Measurements from ENCODE around the gene GMPR2.

GMPR2 gene

GRCh38 chr14:24270537-24271133, 37.9 kb downstream of the GMPR2 start:
- no peak for DNase-seq

- peak; percentile 74 for DNase-seq
These were observed 38.6 kb downstream of the GMPR2 start, which contains the start of gene RABGGTA for GRCh38 chr14:24271134-24271833. Gene RABGGTA, minus strand, starts transcription at chr14:24271597. Its CDS starts 482 bp downstream, at chr14:24271115.

DNA sequence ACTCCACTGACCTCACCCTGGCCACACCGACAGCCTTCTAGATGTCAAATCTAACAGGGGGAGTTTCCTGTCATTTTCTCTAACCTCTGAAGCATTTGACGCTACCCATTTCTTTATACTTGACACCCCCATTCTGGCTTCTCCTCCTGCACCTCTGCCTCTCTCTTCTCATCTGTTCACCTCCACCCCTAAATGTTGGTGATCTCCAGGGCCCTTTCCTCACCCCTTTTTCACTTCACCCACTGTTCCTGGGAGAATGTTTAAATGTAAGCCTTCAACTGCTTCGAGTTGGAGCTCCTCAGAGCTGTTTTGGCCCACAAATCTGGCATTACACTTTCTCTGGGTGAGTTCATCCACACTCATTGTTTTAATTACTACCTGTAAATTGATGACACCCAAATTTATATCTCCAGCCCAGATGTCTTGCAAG, 39.1 kb downstream of the GMPR2 start:
- no peak for DNase-seq

GRCh38 chr14:24272467-24272866, 39.7 kb downstream of the GMPR2 start:
- no peak for DNase-seq

DNA sequence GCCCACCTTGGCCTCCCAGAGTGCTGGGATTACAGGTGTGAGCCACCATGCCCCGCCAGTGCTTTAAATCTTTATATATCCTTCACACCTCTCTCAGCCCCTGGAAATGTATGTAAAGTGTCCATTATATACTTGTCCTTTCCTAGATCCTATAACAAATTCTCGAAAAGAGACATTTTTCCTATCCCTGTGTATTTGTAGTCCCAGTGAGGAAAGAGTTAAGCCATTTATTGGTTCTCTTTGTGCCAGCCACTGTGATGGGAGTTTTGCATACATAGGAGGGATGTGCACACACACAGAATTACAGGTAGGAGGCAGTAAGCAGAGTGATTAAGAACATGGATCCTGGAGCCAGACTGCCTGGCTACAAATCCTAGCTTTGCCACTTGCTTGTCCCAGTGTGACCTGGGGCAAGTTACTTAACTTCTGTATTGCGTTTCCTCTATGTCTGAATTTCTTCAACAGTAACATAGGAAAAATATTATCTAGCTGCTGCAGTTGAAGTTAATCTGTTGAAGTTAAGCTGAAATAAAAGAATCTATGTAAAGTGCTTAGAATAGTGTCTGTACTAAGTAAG, 40.8 kb downstream of the GMPR2 start:
- no peak for DNase-seq

DNA sequence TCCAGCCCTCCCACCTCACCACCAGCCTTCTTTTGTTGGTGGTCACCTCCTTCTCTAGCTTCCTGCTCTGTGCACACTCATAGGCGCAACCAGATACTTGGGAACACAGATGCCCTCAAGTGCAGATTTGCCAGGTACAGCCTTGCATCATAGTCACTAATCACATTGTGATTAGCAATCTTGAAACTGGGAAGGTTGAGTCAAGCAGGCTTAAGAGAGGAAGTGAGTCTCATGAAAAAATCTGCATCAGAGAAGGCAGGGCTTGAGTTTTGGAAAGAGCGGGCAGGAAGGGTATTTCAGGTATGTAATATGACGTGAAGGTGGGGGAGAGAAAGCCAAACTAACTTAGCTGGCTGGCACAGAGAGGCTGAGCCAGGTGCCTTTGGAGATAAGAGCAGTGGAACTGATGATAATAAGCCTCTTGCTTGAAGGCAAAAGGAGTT, 41.4 kb downstream of the GMPR2 start:
- DNase-seq, result no peak

DNA sequence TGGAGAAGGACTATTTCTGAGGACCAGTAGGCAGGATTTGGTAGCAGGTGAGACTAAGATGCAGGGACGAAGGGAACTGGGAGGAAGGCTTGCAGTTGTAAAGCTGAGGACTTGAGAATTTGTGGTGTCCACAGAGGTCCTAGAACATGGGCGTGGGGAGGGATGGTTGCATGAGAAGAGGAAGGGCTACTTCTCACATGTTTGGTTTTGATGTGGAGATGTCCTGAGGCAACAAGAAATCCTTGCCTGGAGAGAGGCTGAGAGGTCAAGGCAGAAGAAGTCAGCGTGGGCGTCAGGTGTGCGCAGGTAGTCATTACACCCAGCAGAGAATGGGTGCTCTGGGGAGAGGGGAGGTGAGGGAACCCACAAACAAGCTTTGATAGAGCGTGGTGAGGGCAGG, 44.3 kb downstream of the GMPR2 start:
- DNase-seq, result no peak

GRCh38 chr14:24277606-24278321, 45.0 kb downstream of the GMPR2 start:
- no peak for DNase-seq

DNA sequence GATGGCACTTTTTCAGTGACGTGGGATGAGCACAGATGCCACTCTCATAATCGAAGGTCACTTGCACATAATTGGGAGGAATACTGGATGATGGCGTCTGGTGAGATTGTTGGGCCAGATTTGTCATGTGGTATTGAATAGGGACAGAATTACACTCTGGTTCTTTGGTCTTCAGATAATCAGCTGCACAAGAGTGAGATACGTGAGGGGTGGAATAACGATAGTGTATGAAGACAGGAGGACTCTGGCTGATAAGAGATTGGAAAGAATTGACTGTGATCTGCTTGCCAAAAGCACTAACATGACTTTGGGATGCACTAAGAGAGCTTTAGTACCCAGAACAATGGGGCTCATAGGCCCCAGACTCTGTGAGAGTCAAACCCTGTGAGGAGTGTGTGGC, 45.7 kb downstream of the GMPR2 start:
- DNase-seq, result no peak

DNA sequence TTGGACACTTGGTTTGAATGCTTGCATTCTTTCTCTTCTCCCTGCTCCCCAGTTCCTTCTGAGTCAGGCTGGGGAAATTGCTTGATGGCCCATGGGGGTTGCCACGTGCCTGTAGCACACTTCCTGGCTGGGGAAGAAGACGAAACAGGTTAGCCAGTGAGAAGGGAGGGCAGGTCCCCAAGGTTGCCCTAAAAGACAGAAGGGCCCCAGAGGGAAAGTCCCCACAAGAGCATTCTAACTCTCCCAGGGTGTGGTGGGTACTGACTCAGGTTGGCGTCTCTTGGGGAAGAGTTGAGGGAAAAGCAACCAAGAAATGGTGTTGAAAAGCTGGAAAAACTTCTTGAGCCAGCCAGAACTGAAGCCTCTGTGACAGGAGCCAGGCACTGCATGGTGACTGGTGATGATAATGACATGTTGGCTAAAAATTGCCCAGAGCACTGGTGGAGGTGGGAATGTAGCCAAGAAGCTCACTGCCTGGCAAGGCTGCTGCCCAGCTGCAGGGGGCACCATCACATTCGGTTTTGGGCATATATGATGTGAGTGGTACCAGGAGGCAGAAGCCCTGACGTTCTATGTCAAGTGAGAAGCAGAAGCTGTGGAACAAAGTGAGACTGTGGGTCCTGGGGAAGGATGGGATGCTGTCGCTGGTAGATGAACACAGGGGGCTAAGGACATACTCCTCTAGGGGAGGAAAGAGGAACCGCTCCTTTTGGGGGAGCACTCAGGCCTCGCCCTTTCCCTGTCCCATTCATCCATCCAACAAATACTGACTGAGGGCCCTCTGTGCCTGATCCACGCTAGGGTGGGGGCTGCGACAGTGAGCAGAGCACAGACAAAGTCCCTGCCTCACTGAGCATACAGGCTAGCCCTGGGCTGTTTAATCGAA, 46.8 kb downstream of the GMPR2 start:
- DNase-seq, result no peak

DNA sequence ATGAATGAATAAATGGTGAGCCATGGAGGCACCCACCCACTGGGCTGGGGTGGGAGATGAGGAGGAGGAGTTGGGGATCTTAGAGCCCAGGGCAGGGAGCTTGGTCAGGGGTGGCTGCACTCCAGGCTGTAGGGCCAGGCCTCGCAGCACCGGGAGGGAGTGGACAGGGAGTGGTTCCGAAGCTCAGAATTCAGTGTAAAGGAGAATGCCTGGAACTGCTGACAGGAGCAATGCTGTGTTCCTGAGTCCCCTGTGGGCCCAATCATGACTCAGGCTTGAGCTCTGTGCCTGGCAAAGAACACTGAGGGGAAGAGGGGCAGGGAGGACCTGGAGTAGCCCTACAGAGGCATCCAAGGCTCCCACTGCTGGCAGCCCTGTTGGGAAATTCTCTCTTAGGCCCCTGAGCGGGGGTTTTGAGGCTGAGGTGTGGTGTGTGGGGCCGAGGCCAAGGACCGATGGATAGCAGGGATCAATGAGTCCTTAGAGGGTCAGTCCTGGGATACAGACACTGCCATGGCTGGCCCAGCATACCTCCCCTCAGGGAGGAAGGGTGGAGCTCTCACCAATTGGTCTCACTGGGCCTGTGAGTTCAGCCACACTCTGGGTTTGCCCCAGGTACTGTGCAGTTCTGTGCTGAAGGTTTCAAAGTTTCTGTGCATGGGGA, 48.2 kb downstream of the GMPR2 start:
- DNase-seq, result no peak

GRCh38 chr14:24281636-24282035, 48.9 kb downstream of the GMPR2 start:
- DNase-seq, result no peak

GRCh38 chr14:24282736-24283135, 50.0 kb downstream of the GMPR2 start:
- no peak for DNase-seq

GRCh38 chr14:24283796-24284460, 51.2 kb downstream of the GMPR2 start:
- no peak for DNase-seq

- no peak for DNase-seq
These were observed 51.8 kb downstream of the GMPR2 start for GRCh38 chr14:24284501-24285035.

- no peak for DNase-seq
These were observed 52.6 kb downstream of the GMPR2 start for GRCh38 chr14:24285351-24285750.

- no peak for DNase-seq
These were observed 54.3 kb downstream of the GMPR2 start for GRCh38 chr14:24286996-24287395.
